A549 (cell line): ENCODE measurements around the gene ZNF775. TPM values are rescaled to one million over a fixed set of nuclear protein-coding genes. Genes with fewer than 3 reads are reported as not detected.

Experiments
- ATAC-seq, 2 experiments: fragments of 200-7000 bp in 1 of 2; fragments of >200 bp in 1 of 2; cut with Nextera tagmentation in 1 of 2; cut with Tn5 transposase in 1 of 2; 3 replicates each; pipeline versions ENCODE4 v1.8.0 to v1.9.1; 2018 to 2020; ENCODE audit warnings: mild to moderate bottlenecking in 1 of 2, moderate library complexity in 1 of 2
- CTCF ChIA-PET: fragments of 300-600 bp; sonication (Branson Sonifier 250); formaldehyde crosslinking; extraction: SDS; loops from one replicate; lab custom pipeline; 2021; ENCODE audit warnings: antibody characterized with exemption, inconsistent platforms; lab: Yijun Ruan, JAX
- POLR2A ChIA-PET: fragments of 350-600 bp; formaldehyde crosslinking; extraction: SDS; loops from one replicate; lab custom pipeline; 2021; ENCODE audit warnings: antibody characterized with exemption, inconsistent platforms; lab: Yijun Ruan, JAX
- DNase-seq, 2 experiments: peaks; one replicate each; pipeline versions ENCODE4 v3.0.0 to v3.0.0-alpha.2; 2011 to 2016; ENCODE audit warnings: low read depth in 1 of 2, low spot score in 1 of 2
- FAIRE-seq: peaks from 2 replicates; lab custom pipeline; 2011; peaks lifted over from hg19 to GRCh38; lab: Jason Lieb, UNC
- H3K27ac ChIP-seq, 2 experiments: fragments of >200 bp; sonication (Bioruptor Twin); formaldehyde crosslinking; 3 replicates each; pipeline ENCODE4 v1.5.1; 2016 to 2017
- H3K4me1 ChIP-seq: fragments of >200 bp; sonication (Bioruptor Twin); formaldehyde crosslinking; 3 replicates; pipeline ENCODE4 v1.6.1; 2016
- H3K4me2 ChIP-seq: fragments of >200 bp; sonication (Bioruptor Twin); formaldehyde crosslinking; 3 replicates; pipeline ENCODE4 v1.6.1; 2016
- H3K4me3 ChIP-seq: fragments of >200 bp; sonication (Bioruptor Twin); formaldehyde crosslinking; 3 replicates; pipeline ENCODE4 v1.5.1; 2016
- H3K9me3 ChIP-seq: fragments of >200 bp; sonication (Bioruptor Twin); formaldehyde crosslinking; 3 replicates; pipeline ENCODE4 v1.6.1; 2016
- ATOH8 ChIP-seq: fragments of 250-450 bp; sonication (Bioruptor Pico); IDR thresholded peaks from 2 replicates; pipeline ENCODE4 v1.5.0; 2020; ENCODE audit warnings: low read depth, mild to moderate bottlenecking, moderate library complexity
- CBX2 ChIP-seq: fragments of 200-600 bp; sonication (generic); IDR thresholded peaks from 2 replicates; pipeline ENCODE4 v1.6.1; 2016; ENCODE audit warnings: low read depth, mild to moderate bottlenecking, borderline replicate concordance
- CEBPB ChIP-seq, 2 experiments: fragments of >200 bp in 1 of 2; sonication (Bioruptor Twin) in 1 of 2; formaldehyde crosslinking in 1 of 2; IDR thresholded peaks; 2 replicates each; pipeline ENCODE4 v1.6.1; 2012 to 2016
- EHMT2 ChIP-seq: fragments of 200-600 bp; sonication (generic); IDR thresholded peaks from 2 replicates; pipeline ENCODE4 v1.6.1; 2016; ENCODE audit warnings: antibody characterized with exemption, low read depth, mild to moderate bottlenecking, moderate library complexity
- ESRRA ChIP-seq: fragments of 150-350 bp; IDR thresholded peaks from 2 replicates; pipeline ENCODE4 v1.6.1; 2014; ENCODE audit warnings: mild to moderate bottlenecking, low read length, borderline replicate concordance
- FOSB ChIP-seq: fragments of 250-450 bp; sonication (Bioruptor Pico); IDR thresholded peaks from 2 replicates; pipeline ENCODE4 v1.5.0; 2020; ENCODE audit warnings: mild to moderate bottlenecking, moderate library complexity
- FOSL2 ChIP-seq, 2 experiments: fragments of 450-650 bp in 1 of 2; fragments of >200 bp in 1 of 2; sonication (Bioruptor Twin) in 1 of 2; formaldehyde crosslinking; IDR thresholded peaks; 2 replicates each; pipeline versions ENCODE4 v1.5.0 to v1.6.1; 2016 to 2020; ENCODE audit warnings: mild to moderate bottlenecking in 1 of 2, moderate library complexity in 1 of 2
- FOXS1 ChIP-seq: fragments of 250-450 bp; sonication (Bioruptor Pico); IDR thresholded peaks from 2 replicates; pipeline ENCODE4 v1.5.0; 2020; ENCODE audit warnings: mild to moderate bottlenecking, moderate library complexity
- HDAC2 ChIP-seq: fragments of 200-600 bp; sonication (generic); IDR thresholded peaks from 2 replicates; pipeline ENCODE4 v1.6.1; 2016
- HEYL ChIP-seq: fragments of 250-450 bp; sonication (Bioruptor Pico); IDR thresholded peaks from 2 replicates; pipeline ENCODE4 v1.8.0; 2021; ENCODE audit warnings: mild to moderate bottlenecking, moderate library complexity
- JUNB ChIP-seq: fragments of >200 bp; sonication (Bioruptor Twin); formaldehyde crosslinking; IDR thresholded peaks from 2 replicates; pipeline ENCODE4 v1.6.1; 2016
- MAFK ChIP-seq: fragments of 450-650 bp; IDR thresholded peaks from 2 replicates; pipeline ENCODE4 v1.6.1; 2014; ENCODE audit not compliant: partially characterized antibody
- MAX ChIP-seq: IDR thresholded peaks from 2 replicates; pipeline ENCODE4 v1.6.1; 2012
- MAZ ChIP-seq: fragments of 150-350 bp; IDR thresholded peaks from 2 replicates; pipeline ENCODE4 v1.6.1; 2014; ENCODE audit warnings: antibody characterized with exemption, low read depth, low read length, borderline replicate concordance
- PBX3 ChIP-seq: IDR thresholded peaks from 2 replicates; pipeline ENCODE4 v1.6.1; 2012
- PHF8 ChIP-seq: fragments of 200-600 bp; sonication (generic); IDR thresholded peaks from 2 replicates; pipeline ENCODE4 v1.6.1; 2016; ENCODE audit warnings: low read depth, mild to moderate bottlenecking, antibody characterized with exemption, moderate library complexity, borderline replicate concordance
- RARB ChIP-seq: fragments of 250-450 bp; sonication (Bioruptor Pico); IDR thresholded peaks from 2 replicates; pipeline ENCODE4 v1.8.0; 2021; ENCODE audit warnings: mild to moderate bottlenecking, moderate library complexity
- RCOR1 ChIP-seq: fragments of 150-350 bp; IDR thresholded peaks from 2 replicates; pipeline ENCODE4 v1.6.1; 2014; ENCODE audit warnings: antibody characterized with exemption, low read length, low read depth
- RFX5 ChIP-seq: fragments of 450-650 bp; IDR thresholded peaks from 2 replicates; pipeline ENCODE4 v1.7.1; 2014; ENCODE audit warnings: antibody characterized with exemption, mild to moderate bottlenecking, moderate library complexity
- SREBF2 ChIP-seq: fragments of 450-650 bp; IDR thresholded peaks from 2 replicates; pipeline ENCODE4 v1.6.1; 2014; ENCODE audit warnings: mild to moderate bottlenecking, moderate library complexity
- TP53 ChIP-seq: fragments of 250-450 bp; sonication (Bioruptor Pico); IDR thresholded peaks from 2 replicates; pipeline ENCODE4 v1.5.0; 2021; ENCODE audit warnings: mild to moderate bottlenecking, moderate library complexity
- ZC3H11A ChIP-seq: fragments of 450-650 bp; IDR thresholded peaks from 2 replicates; pipeline ENCODE4 v1.6.1; 2014; ENCODE audit warnings: antibody characterized with exemption, mild to moderate bottlenecking
- ZFP36 ChIP-seq: fragments of 450-650 bp; IDR thresholded peaks from 2 replicates; pipeline ENCODE4 v1.6.1; 2014; ENCODE audit warnings: borderline replicate concordance; ENCODE audit not compliant: partially characterized antibody
- ZNF302 ChIP-seq: fragments of 250-450 bp; sonication (Bioruptor Pico); IDR thresholded peaks from 2 replicates; pipeline ENCODE4 v1.9.0; 2021; ENCODE audit warnings: inconsistent platforms, mild to moderate bottlenecking, moderate library complexity
- WGBS: methylation state at CpG from one replicate; pipeline ENCODE4 v1.1.6; 2017; ENCODE audit errors: missing lambda C conversion rate; 5-methylcytosine and 5-hydroxymethylcytosine counted together
- polyA plus RNA-seq, 4 experiments: library from polyadenylated mRNA; depleted of rRNA in 3 of 4; stranded (reverse); fragments of >200 nt; fragmentation: RNase III in 1 of 4; extraction: RNeasy Plus Mini Kit Qiagen cat#74134 plus additional on column Dnase treatment in 1 of 4; gene quantifications; 2 replicates in 3 of 4; 3 replicates in 1 of 4; pipeline ENCODE4 v1.2.3, GENCODE V29; 2011 to 2017
- TF ChIP-seq, protein P1 (sequence below): fragments of 450-650 bp; IDR thresholded peaks from 2 replicates; pipeline ENCODE4 v1.6.1; 2014; ENCODE audit warnings: antibody characterized with exemption
- TF ChIP-seq, protein P2 (sequence below): fragments of >200 bp; sonication (Bioruptor Twin); formaldehyde crosslinking; IDR thresholded peaks from 2 replicates; pipeline ENCODE4 v1.6.1; 2016
- TF ChIP-seq, protein P3 (sequence below): fragments of >200 bp; sonication (Bioruptor Twin); formaldehyde crosslinking; IDR thresholded peaks from 3 replicates; pipeline ENCODE4 v1.5.1; 2016

Gene ZNF775
- polyA plus RNA-seq, 2 of the 4 experiments (the other 2 are of a cell fraction): 1.7 to 5.4 TPM

DNA sequence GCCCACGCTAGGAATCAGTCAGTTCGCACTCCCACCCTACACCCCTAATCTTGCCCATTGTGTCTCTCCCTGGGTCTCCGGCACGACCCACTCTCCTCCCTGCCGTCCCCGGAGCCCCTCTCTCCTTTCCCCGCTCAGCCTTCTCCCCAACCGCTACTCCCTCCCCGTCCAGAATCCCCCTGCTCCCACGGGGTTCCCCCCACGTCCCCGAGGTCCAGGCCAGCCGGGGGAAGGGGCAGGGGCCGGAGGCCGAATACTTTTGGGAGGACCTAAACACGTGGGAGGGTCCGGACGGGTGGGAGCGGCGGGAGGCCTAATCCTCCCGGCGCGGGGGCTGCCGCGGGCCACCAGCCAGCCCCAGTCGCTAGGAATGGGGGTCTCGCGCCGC, 38.3 kb upstream of the ZNF775 start:
- Histone ChIP-seq H3K4me3 (no peak overlapping the region), H3K4me2 (no peak overlapping the region)
- TF ChIP-seq, protein P1, sequence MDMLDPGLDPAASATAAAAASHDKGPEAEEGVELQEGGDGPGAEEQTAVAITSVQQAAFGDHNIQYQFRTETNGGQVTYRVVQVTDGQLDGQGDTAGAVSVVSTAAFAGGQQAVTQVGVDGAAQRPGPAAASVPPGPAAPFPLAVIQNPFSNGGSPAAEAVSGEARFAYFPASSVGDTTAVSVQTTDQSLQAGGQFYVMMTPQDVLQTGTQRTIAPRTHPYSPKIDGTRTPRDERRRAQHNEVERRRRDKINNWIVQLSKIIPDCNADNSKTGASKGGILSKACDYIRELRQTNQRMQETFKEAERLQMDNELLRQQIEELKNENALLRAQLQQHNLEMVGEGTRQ: no peak
- TF ChIP-seq HDAC2 (no peak), PHF8 (no peak), JUNB (no peak), MAZ (no peak), EHMT2 (no peak), MAX (no peak), TP53 (no peak), CEBPB (IDR thresholded peaks at IDR 0.05) (no peak), ZFP36 (no peak), RARB (CRISPR knock-in tag) (no peak), HEYL (CRISPR knock-in tag) (no peak), ESRRA (no peak), ZNF302 (CRISPR knock-in tag) (no peak), ATOH8 (no peak)
- TF ChIP-seq, protein P2, sequence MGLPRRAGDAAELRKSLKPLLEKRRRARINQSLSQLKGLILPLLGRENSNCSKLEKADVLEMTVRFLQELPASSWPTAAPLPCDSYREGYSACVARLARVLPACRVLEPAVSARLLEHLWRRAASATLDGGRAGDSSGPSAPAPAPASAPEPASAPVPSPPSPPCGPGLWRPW: no peak
- TF ChIP-seq, all 56 proteins: peak for 0
- Histone ChIP-seq H3K4me1 (no peaks in the 10 kb centered on the region), H3K27ac (no peak overlapping the region), H3K9me3 (peaks cover 16% of the 10 kb centered on the region; the same call in 1 of the 3 replicates)
- POLR2A ChIA-PET: no interaction called here
- 76% methylated on average over 6 of the region's 29 CpGs for WGBS
- FAIRE-seq (no peak), ATAC-seq (no peak), DNase-seq (no peak)
- CTCF ChIA-PET: interaction anchor here (0.9 kb wide), 1 partner anchor 15 kb away, joined by 3 read pairs; no protein-coding TSS in a partner anchor

DNA sequence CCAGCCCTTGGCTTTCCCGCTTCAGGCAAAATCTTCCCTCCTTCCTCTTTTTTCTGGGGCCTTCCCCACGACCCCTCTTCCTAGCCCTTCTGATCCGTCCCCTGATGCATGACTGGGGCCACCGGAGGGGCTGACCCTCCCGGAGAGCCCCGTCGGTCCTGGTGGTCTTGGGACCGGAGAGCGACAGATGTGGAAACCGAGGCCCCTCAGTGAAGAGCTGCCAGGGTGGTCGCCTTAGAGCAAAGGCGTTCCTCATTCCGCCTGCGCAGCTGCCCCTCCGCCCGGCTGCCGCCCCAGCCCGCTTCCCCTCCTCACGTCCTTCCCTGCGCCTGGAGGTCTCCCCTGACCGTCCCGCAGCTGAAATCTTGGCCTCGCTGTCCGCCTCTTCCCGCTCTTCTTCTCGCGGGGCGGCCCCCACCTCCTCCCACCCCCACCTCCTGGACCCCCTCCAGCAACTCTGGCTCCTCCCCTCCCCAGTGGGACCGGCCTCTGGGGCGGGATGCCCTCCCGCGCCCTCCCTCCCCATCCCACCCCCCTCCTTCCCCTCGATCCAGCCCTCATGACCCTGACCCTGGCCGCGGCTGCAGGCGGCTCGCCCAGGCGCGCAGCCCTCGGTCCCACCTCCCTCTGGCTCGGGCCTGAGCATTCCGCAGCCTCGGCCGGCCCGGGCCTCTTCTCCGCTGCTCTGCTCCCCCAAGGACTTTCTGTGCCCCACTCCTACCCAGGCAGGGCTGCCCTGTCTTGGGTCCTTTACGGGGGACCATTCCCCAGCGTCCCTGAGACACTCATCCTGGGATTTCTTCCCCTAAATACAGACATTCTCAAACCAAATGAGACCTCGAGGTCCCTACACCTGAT, 37.6 kb upstream of the ZNF775 start, which contains the start of gene RARRES2:
Gene RARRES2, minus strand, starts transcription at position 367 of the 858 bp plus-strand sequence. CDS start 1,020 bp downstream, outside the sequence.
- no peak within 1 kb of the TSS for H3K4me2 ChIP-seq
- ChIA-PET CTCF (interaction anchor here (2.7 kb wide), 1 partner anchor 15 kb away, joined by 11 read pairs; no protein-coding TSS in a partner anchor), POLR2A (no interaction called here)
- DNase-seq: no peak
- no peak for TF ChIP-seq ZFP36
- TF ChIP-seq ZC3H11A: no peak
- no peak for TF ChIP-seq RARB (CRISPR knock-in tag)
- TF ChIP-seq HEYL (CRISPR knock-in tag): no peak
- TF ChIP-seq FOSB (CRISPR knock-in tag): no peak
- TF ChIP-seq MAZ: no peak
- no peak for ATAC-seq
- 58% methylated on average over 40 of the region's 49 CpGs for WGBS
- peaks cover 16% of the 10 kb centered on the region; the same call in 1 of the 3 replicates for H3K9me3 ChIP-seq
- H3K4me1 ChIP-seq: no peaks in the 10 kb centered on the region
- no peak within 1 kb of the TSS for H3K27ac ChIP-seq
- no peak within 1 kb of the TSS for H3K4me3 ChIP-seq
- no peak for FAIRE-seq

DNA sequence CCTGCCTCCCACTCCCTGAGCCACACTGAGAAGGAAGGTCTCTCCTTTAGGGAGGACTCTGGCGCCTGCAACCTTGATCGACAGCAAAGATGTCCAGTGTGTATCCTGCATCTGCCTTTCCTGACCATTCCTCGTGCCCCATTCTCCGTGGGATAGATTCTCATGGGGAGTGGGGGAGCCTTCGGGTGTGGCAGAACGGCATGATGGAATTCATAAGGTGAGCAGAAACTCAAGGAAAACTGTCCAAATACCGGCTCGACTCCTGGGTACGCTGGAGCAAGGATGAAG, 37.1 kb upstream of the ZNF775 start:
- H3K9me3 ChIP-seq: peaks cover 16% of the 10 kb centered on the region; the same call in 1 of the 3 replicates
- ChIA-PET CTCF (interaction anchor here (1.2 to 2.7 kb wide), 2 partner anchors 14 to 16 kb away, joined by 4 to 11 read pairs; no protein-coding TSS in a partner anchor), POLR2A (no interaction called here)
- DNase-seq: no peak
- 63% methylated on average over 9 of the region's 9 CpGs for WGBS
- H3K4me2 ChIP-seq: no peak overlapping the region
- no peak for FAIRE-seq
- H3K4me1 ChIP-seq: no peaks in the 10 kb centered on the region
- no peak for ATAC-seq
- no peak overlapping the region for H3K27ac ChIP-seq
- H3K4me3 ChIP-seq: no peak overlapping the region
- no peak for TF ChIP-seq MAX
- no peak for TF ChIP-seq PBX3
- TF ChIP-seq MAFK: no peak
- no peak for TF ChIP-seq RFX5
- TF ChIP-seq, protein P1: no peak
- no peak for TF ChIP-seq FOSL2 (IDR thresholded peaks at IDR 0.05)
- no peak for TF ChIP-seq FOSL2 (CRISPR knock-in tag; IDR thresholded peaks at IDR 0.05)
- no peak for TF ChIP-seq FOXS1
- no peak for TF ChIP-seq RCOR1
- TF ChIP-seq, protein P3, sequence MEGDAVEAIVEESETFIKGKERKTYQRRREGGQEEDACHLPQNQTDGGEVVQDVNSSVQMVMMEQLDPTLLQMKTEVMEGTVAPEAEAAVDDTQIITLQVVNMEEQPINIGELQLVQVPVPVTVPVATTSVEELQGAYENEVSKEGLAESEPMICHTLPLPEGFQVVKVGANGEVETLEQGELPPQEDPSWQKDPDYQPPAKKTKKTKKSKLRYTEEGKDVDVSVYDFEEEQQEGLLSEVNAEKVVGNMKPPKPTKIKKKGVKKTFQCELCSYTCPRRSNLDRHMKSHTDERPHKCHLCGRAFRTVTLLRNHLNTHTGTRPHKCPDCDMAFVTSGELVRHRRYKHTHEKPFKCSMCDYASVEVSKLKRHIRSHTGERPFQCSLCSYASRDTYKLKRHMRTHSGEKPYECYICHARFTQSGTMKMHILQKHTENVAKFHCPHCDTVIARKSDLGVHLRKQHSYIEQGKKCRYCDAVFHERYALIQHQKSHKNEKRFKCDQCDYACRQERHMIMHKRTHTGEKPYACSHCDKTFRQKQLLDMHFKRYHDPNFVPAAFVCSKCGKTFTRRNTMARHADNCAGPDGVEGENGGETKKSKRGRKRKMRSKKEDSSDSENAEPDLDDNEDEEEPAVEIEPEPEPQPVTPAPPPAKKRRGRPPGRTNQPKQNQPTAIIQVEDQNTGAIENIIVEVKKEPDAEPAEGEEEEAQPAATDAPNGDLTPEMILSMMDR: no peak
- TF ChIP-seq CBX2: no peak
- TF ChIP-seq SREBF2: no peak
